T47D (cell line): ENCODE data around the gene MRPL28.
"Not testable (repeated sequence)": the region's sequence is repeated elsewhere in the genome, so short reads cannot be mapped to it uniquely, and the experiment has no call there.

Experiments used
- DNase-seq, 2 experiments: peaks; one replicate each; pipeline versions ENCODE4 v3.0.0 to v3.0.0-alpha.2; 2011 to 2012; ENCODE audit warnings: low read depth in 1 of 2, low spot score in 1 of 2
- JUND ChIP-seq: IDR thresholded peaks from 2 replicates; pipeline ENCODE4 v1.6.1; 2012; ENCODE audit warnings: low read depth
- in situ Hi-C: cut with HindIII; loops from 2 replicates; pipeline ENCODE4 v1.10.0; 2016; ENCODE audit warnings: low sequenced_read_pairs, low pct_unique_long_range_greater_than_20kb

The MRPL28 gene

GRCh38 chr16:370443-370842 lies at the start of gene MRPL28:
Gene MRPL28 (minus strand): TSS chr16:370538. CDS start chr16:370218, 320 bp downstream.
- TF ChIP-seq JUND = no peak
- in situ Hi-C loops = no loop called here
- peak; percentile 95 to 96 for DNase-seq

GRCh38 chr16:415170-415498 lies 44.8 kb upstream of the MRPL28 start:
- DNase-seq, in situ Hi-C loops: not testable (repeated sequence)

- peak in 1 of 2 experiments; percentile 72 for DNase-seq
- in situ Hi-C loops = no loop called here
- TF ChIP-seq JUND = no peak
These were observed 44.2 kb upstream of the MRPL28 start for GRCh38 chr16:414395-415169.

- DNase-seq = no peak
- in situ Hi-C loops = no loop called here
- no peak for TF ChIP-seq JUND
These were observed 41.4 kb upstream of the MRPL28 start for GRCh38 chr16:411576-412265.

GRCh38 chr16:410516-411178 lies 40.3 kb upstream of the MRPL28 start:
- in situ Hi-C loops = no loop called here
- no peak for DNase-seq
- no peak for TF ChIP-seq JUND

- no peak for TF ChIP-seq JUND
- in situ Hi-C loops = no loop called here
- no peak for DNase-seq
These were observed 36.9 kb upstream of the MRPL28 start for GRCh38 chr16:407253-407652.

GRCh38 chr16:405548-406506 lies 35.5 kb upstream of the MRPL28 start:
- in situ Hi-C loops = no loop called here
- DNase-seq = no peak
- no peak for TF ChIP-seq JUND

- in situ Hi-C loops = no loop called here
- no peak for DNase-seq
- no peak for TF ChIP-seq JUND
These were observed 34.7 kb upstream of the MRPL28 start for GRCh38 chr16:404971-405486.

- peak; percentile 92 to 93 for DNase-seq
- in situ Hi-C loops = no loop called here
These were observed 31.4 kb upstream of the MRPL28 start, which contains the start of gene DECR2 for GRCh38 chr16:401468-402348. Gene DECR2 (plus strand): TSS chr16:401885. CDS start chr16:401964, 79 bp downstream.

GRCh38 chr16:400061-400591 lies 29.8 kb upstream of the MRPL28 start:
- in situ Hi-C loops = no loop called here

More at GRCh38 chr16:401468-402348, 31.4 kb upstream of the MRPL28 start, which contains the start of gene DECR2:
- no peak for TF ChIP-seq JUND

GRCh38 chr16:399340-400019 lies 29.1 kb upstream of the MRPL28 start:
- no peak for DNase-seq
- in situ Hi-C loops = no loop called here
- no peak for TF ChIP-seq JUND

More at GRCh38 chr16:400061-400591, 29.8 kb upstream of the MRPL28 start:
- DNase-seq = no peak
- no peak for TF ChIP-seq JUND
